ENCODE results near the gene CCT6A. TPM values are rescaled to one million over a fixed set of nuclear protein-coding genes. Genes with fewer than 3 reads are reported as not detected.
A peak's percentile ranks its signal among the peaks of the same experiment; 100 is the strongest.

The CCT6A gene
- total and polyA plus RNA-seq, 9 of the 15 experiments (the other 6 are each of a cell fraction or from before 2014, with no cell fraction given): 244 to 708 (median 387) TPM

DNA sequence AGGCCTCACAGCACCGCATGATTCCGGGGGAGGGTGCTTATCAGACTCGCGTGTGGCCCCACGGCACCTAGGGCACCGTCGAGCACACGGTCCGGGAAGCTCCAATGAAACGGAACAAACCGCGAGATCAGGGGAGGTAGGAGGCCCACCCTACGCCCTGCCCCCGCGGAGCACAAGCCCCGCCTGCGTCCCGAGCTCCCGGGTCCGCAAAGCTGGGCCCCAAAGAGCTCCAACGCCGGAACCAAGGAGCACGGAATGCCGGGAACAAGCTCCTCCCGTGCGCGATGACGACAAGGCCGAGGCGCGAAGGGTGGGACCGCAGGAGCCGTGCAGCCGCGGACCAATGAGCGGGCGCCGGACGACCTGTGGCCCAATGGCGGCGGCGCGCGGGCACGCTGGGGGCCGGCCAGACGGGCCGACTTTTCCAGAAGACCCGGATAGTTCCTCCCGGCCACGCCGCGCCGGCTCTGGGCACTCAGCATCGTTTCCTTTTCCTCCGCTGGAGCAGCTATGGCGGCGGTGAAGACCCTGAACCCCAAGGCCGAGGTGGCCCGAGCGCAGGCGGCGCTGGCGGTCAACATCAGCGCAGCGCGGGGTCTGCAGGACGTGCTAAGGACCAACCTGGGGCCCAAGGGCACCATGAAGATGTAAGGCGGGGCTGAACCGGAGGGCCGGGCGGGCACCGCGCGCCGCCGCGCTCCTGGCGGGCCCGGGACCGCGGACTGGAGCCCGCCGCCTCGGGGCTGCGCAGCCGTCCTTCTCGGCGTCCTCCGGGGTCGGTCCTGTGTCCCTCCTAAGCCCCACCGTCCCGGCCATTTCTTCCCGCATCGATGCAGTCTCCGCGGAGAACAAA, at the start of gene CCT6A, which contains the start of gene PSPH (continued):
- TF ChIP-seq HEY1 (CRISPR knock-in tag; IDR thresholded peaks at IDR 0.05; ENCODE audit: borderline replicate concordance): no peak
- no peak for TF ChIP-seq ZKSCAN3 (CRISPR knock-in tag; IDR thresholded peaks at IDR 0.05)
- TF ChIP-seq, protein P1, sequence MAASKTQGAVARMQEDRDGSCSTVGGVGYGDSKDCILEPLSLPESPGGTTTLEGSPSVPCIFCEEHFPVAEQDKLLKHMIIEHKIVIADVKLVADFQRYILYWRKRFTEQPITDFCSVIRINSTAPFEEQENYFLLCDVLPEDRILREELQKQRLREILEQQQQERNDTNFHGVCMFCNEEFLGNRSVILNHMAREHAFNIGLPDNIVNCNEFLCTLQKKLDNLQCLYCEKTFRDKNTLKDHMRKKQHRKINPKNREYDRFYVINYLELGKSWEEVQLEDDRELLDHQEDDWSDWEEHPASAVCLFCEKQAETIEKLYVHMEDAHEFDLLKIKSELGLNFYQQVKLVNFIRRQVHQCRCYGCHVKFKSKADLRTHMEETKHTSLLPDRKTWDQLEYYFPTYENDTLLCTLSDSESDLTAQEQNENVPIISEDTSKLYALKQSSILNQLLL (CRISPR knock-in tag; IDR thresholded peaks at IDR 0.05; ENCODE audit: borderline replicate concordance): no peak
- peak; percentile 29; the same call in 1 of the 2 replicates for TF ChIP-seq EP300 (IDR thresholded peaks at IDR 0.05; ENCODE audit: low read length)
- TF ChIP-seq, protein P2, sequence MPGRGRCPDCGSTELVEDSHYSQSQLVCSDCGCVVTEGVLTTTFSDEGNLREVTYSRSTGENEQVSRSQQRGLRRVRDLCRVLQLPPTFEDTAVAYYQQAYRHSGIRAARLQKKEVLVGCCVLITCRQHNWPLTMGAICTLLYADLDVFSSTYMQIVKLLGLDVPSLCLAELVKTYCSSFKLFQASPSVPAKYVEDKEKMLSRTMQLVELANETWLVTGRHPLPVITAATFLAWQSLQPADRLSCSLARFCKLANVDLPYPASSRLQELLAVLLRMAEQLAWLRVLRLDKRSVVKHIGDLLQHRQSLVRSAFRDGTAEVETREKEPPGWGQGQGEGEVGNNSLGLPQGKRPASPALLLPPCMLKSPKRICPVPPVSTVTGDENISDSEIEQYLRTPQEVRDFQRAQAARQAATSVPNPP (IDR thresholded peaks at IDR 0.05; ENCODE audit: borderline replicate concordance, insufficient read depth, insufficient read length): no peak
- no peak for TF ChIP-seq NELFE (IDR thresholded peaks at IDR 0.05; ENCODE audit: insufficient read depth, insufficient read length)
- TF ChIP-seq FOS (IDR thresholded peaks at IDR 0.05; ENCODE audit: extremely low read depth, insufficient read length): peak; percentile 89
- TF ChIP-seq, protein P3, sequence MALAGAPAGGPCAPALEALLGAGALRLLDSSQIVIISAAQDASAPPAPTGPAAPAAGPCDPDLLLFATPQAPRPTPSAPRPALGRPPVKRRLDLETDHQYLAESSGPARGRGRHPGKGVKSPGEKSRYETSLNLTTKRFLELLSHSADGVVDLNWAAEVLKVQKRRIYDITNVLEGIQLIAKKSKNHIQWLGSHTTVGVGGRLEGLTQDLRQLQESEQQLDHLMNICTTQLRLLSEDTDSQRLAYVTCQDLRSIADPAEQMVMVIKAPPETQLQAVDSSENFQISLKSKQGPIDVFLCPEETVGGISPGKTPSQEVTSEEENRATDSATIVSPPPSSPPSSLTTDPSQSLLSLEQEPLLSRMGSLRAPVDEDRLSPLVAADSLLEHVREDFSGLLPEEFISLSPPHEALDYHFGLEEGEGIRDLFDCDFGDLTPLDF (CRISPR knock-in tag; IDR thresholded peaks at IDR 0.05): peak; percentile 61; the same call in 1 of the 2 replicates
- TF ChIP-seq, protein P4, sequence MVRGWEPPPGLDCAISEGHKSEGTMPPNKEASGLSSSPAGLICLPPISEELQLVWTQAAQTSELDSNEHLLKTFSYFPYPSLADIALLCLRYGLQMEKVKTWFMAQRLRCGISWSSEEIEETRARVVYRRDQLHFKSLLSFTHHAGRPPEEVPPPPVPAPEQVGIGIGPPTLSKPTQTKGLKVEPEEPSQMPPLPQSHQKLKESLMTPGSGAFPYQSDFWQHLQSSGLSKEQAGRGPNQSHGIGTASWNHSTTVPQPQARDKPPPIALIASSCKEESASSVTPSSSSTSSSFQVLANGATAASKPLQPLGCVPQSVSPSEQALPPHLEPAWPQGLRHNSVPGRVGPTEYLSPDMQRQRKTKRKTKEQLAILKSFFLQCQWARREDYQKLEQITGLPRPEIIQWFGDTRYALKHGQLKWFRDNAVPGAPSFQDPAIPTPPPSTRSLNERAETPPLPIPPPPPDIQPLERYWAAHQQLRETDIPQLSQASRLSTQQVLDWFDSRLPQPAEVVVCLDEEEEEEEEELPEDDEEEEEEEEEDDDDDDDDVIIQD (CRISPR knock-in tag; IDR thresholded peaks at IDR 0.05): no peak
- 0 out of 2 replicates have a peak, but pooled peaks have one; percentile 29 for TF ChIP-seq GTF2F1 (IDR thresholded peaks at IDR 0.05; ENCODE audit: low read depth, low read length)
- no peak for TF ChIP-seq KDM4B (IDR thresholded peaks at IDR 0.05; ENCODE audit: borderline replicate concordance in 2 of 2, low read depth in 1 of 2)
- TF ChIP-seq ZNF695 (CRISPR knock-in tag; IDR thresholded peaks at IDR 0.05): no peak
- TF ChIP-seq POLR3G (IDR thresholded peaks at IDR 0.05; ENCODE audit: extremely low read depth, insufficient read length, insufficient replicate concordance): no peak
- TF ChIP-seq ZFP30 (CRISPR knock-in tag; IDR thresholded peaks at IDR 0.05; ENCODE audit: borderline replicate concordance): no peak
- TF ChIP-seq ZNF507 (tag; conservative IDR thresholded peaks at IDR 0.05): no peak
- peak; percentile 69 for TF ChIP-seq RB1 (IDR thresholded peaks at IDR 0.05; ENCODE audit: low read depth)
- peak; percentile 77; the same call in 1 of the 2 replicates for TF ChIP-seq GATAD2B (IDR thresholded peaks at IDR 0.05; ENCODE audit: borderline replicate concordance)
- no peak for TF ChIP-seq ETV6 (IDR thresholded peaks at IDR 0.05; ENCODE audit: borderline replicate concordance in 1 of 2, low read depth in 2 of 2, low read length in 1 of 2)
- no peak for TF ChIP-seq ETV6 (CRISPR knock-in tag; IDR thresholded peaks at IDR 0.05; ENCODE audit: borderline replicate concordance)
- TF ChIP-seq SAFB2 (IDR thresholded peaks at IDR 0.05; ENCODE audit: borderline replicate concordance, low read depth, low read length, severe bottlenecking): no peak
